IMR-90 (cell line): ENCODE results near the gene ARHGEF17. TPM values are rescaled to one million over a fixed set of nuclear protein-coding genes. Genes with fewer than 3 reads are reported as not detected.

Experiments
- ATAC-seq: fragments of 200-7000 bp; cut with Tn5 transposase; 2 replicates; pipeline ENCODE4 v1.9.1; 2020; ENCODE audit warnings: low read depth, mild to moderate bottlenecking, moderate library complexity
- BruUV-seq: library from RNA; stranded (reverse); fragments of 400-500 nt; replicated peaks from 2 replicates; lab custom pipeline; 2021; lab: Mats Ljungman, UMichigan
- CTCF ChIA-PET: fragments of 300-600 bp; formaldehyde crosslinking; extraction: SDS; loops from one replicate; lab custom pipeline; 2021; ENCODE audit warnings: antibody characterized with exemption; lab: Yijun Ruan, JAX
- POLR2A ChIA-PET: fragments of 300-600 bp; sonication (Branson Sonifier 250); formaldehyde crosslinking; loops from one replicate; lab custom pipeline; 2022; ENCODE audit warnings: antibody characterized with exemption; ENCODE audit not compliant: unreplicated experiment; lab: Charles Lee
- DNase-seq: peaks from one replicate; pipeline ENCODE4 v3.0.0; 2013
- H2AFZ ChIP-seq: replicated peaks from 2 replicates; pipeline ENCODE3; 2013; ENCODE audit warnings: low read length, mild to moderate bottlenecking; ENCODE audit not compliant: poor library complexity
- H2AK5ac ChIP-seq: 2 replicates; pipeline ENCODE4 v1.6.1; 2013; ENCODE audit warnings: low read depth, low read length, inconsistent platforms
- H2AK9ac ChIP-seq: replicated peaks from 2 replicates; pipeline ENCODE3; 2013; ENCODE audit warnings: mild to moderate bottlenecking, low read depth, low read length, moderate library complexity; ENCODE audit not compliant: poor library complexity
- H2BK120ac ChIP-seq: 2 replicates; pipeline ENCODE4 v1.6.1; 2013; ENCODE audit warnings: low read depth, low read length, inconsistent platforms
- H2BK15ac ChIP-seq: 3 replicates; pipeline ENCODE4 v1.6.1; 2013; ENCODE audit warnings: low read depth, low read length, inconsistent platforms
- H2BK20ac ChIP-seq: 2 replicates; pipeline ENCODE4 v1.6.1; 2013; ENCODE audit warnings: low read depth, mild to moderate bottlenecking, inconsistent platforms, low read length, moderate library complexity
- H2BK5ac ChIP-seq: 2 replicates; pipeline ENCODE4 v1.6.1; 2013; ENCODE audit warnings: mild to moderate bottlenecking, low read depth, low read length, inconsistent platforms; ENCODE audit not compliant: poor library complexity, severe bottlenecking
- H3K14ac ChIP-seq: replicated peaks from 2 replicates; pipeline ENCODE4 v1.6.1; 2013; ENCODE audit warnings: low read depth, low read length, inconsistent platforms
- H3K18ac ChIP-seq: 2 replicates; pipeline ENCODE4 v1.6.1; 2013; ENCODE audit warnings: low read depth, low read length, control low read depth
- H3K23ac ChIP-seq: 2 replicates; pipeline ENCODE4 v1.6.1; 2013; ENCODE audit warnings: low read depth, low read length, inconsistent platforms
- H3K27ac ChIP-seq: 2 replicates; pipeline ENCODE4 v1.5.1; 2013; ENCODE audit warnings: mild to moderate bottlenecking, control low read depth, low read length; ENCODE audit not compliant: insufficient read depth
- H3K27me3 ChIP-seq: 2 replicates; pipeline ENCODE4 v1.6.1; 2013; ENCODE audit warnings: low read length; ENCODE audit not compliant: control insufficient read depth, insufficient read depth
- H3K36me3 ChIP-seq: 2 replicates; pipeline ENCODE4 v1.6.1; 2013; ENCODE audit warnings: low read length, mixed read lengths; ENCODE audit not compliant: control insufficient read depth, insufficient read depth
- H3K4ac ChIP-seq: 2 replicates; pipeline ENCODE4 v1.6.1; 2013; ENCODE audit warnings: low read depth, low read length, inconsistent platforms
- H3K4me1 ChIP-seq: 2 replicates; pipeline ENCODE4 v1.6.1; 2013; ENCODE audit warnings: low read length, mixed read lengths; ENCODE audit not compliant: control insufficient read depth, insufficient read depth
- H3K4me2 ChIP-seq: 2 replicates; pipeline ENCODE4 v1.6.1; 2013; ENCODE audit warnings: low read depth, mild to moderate bottlenecking, control low read depth, low read length, moderate library complexity
- H3K4me3 ChIP-seq: 2 replicates; pipeline ENCODE4 v1.5.1; 2013; ENCODE audit warnings: low read depth, mild to moderate bottlenecking, control low read depth, low read length, moderate library complexity; ENCODE audit not compliant: insufficient read depth
- H3K56ac ChIP-seq: 2 replicates; pipeline ENCODE4 v1.6.1; 2013; ENCODE audit warnings: low read length, inconsistent platforms; ENCODE audit not compliant: insufficient read depth; ENCODE audit errors: extremely low read depth
- H3K79me1 ChIP-seq, 2 experiments: 2 replicates each; pipeline ENCODE4 v1.6.1; 2013; ENCODE audit warnings: low read length in 2 of 2, inconsistent platforms in 1 of 2, low read depth in 1 of 2
- H3K9ac ChIP-seq: 2 replicates; pipeline ENCODE4 v1.6.1; 2013; ENCODE audit warnings: low read depth, low read length, control low read depth
- H3K9me1 ChIP-seq: 2 replicates; pipeline ENCODE4 v1.6.1; 2013; ENCODE audit warnings: low read length, inconsistent platforms; ENCODE audit not compliant: insufficient read depth
- H3K9me3 ChIP-seq: 2 replicates; pipeline ENCODE4 v1.6.1; 2013; ENCODE audit warnings: low read length; ENCODE audit not compliant: control insufficient read depth, insufficient read depth
- H4K20me1 ChIP-seq: 2 replicates; pipeline ENCODE4 v1.6.1; 2013; ENCODE audit warnings: low read length, inconsistent platforms; ENCODE audit not compliant: insufficient read depth
- H4K5ac ChIP-seq: 2 replicates; pipeline ENCODE4 v1.6.1; 2013; ENCODE audit warnings: mild to moderate bottlenecking, low read depth, low read length, control low read depth
- H4K8ac ChIP-seq, 2 experiments: 2 replicates each; pipeline ENCODE4 v1.6.1; 2013; ENCODE audit warnings: low read depth in 2 of 2, low read length in 2 of 2, control low read depth in 1 of 2, inconsistent platforms in 1 of 2
- H4K91ac ChIP-seq: 2 replicates; pipeline ENCODE4 v1.6.1; 2013; ENCODE audit warnings: low read depth, low read length, inconsistent platforms; ENCODE audit not compliant: insufficient read depth
- BHLHE40 ChIP-seq: fragments of 150-350 bp; IDR thresholded peaks from 2 replicates; pipeline ENCODE4 v1.6.1; 2016; ENCODE audit warnings: mild to moderate bottlenecking, low read depth, low read length
- CEBPB ChIP-seq: IDR thresholded peaks from 2 replicates; pipeline ENCODE4 v1.6.1; 2012; ENCODE audit warnings: low read depth, low read length, improper control_type of control experiment
- CHD1 ChIP-seq: IDR thresholded peaks from 2 replicates; pipeline ENCODE4 v1.6.1; 2012; ENCODE audit warnings: low read depth, low read length, improper control_type of control experiment
- FOS ChIP-seq: fragments of 150-350 bp; IDR thresholded peaks from 2 replicates; pipeline ENCODE4 v1.6.1; 2016; ENCODE audit warnings: low read depth, low read length
- MAFK ChIP-seq: IDR thresholded peaks from 2 replicates; pipeline ENCODE4 v1.6.1; 2012; ENCODE audit warnings: low read depth, low read length, improper control_type of control experiment
- MAZ ChIP-seq: IDR thresholded peaks from 2 replicates; pipeline ENCODE4 v1.6.1; 2012; ENCODE audit warnings: low read depth, mild to moderate bottlenecking, low read length, improper control_type of control experiment, moderate library complexity, borderline replicate concordance
- MXI1 ChIP-seq: IDR thresholded peaks from 2 replicates; pipeline ENCODE4 v1.6.1; 2012; ENCODE audit warnings: low read depth, mild to moderate bottlenecking, low read length, moderate library complexity, borderline replicate concordance
- NFE2L2 ChIP-seq: fragments of 150-350 bp; IDR thresholded peaks from 2 replicates; pipeline ENCODE4 v1.6.1; 2016; ENCODE audit warnings: low read depth, mild to moderate bottlenecking, low read length
- POLR2A ChIP-seq: IDR thresholded peaks from 2 replicates; pipeline ENCODE4 v1.6.1; 2012; ENCODE audit warnings: mild to moderate bottlenecking, low read depth, low read length
- RAD21 ChIP-seq: IDR thresholded peaks from 2 replicates; pipeline ENCODE4 v1.6.1; 2012; ENCODE audit warnings: low read length, improper control_type of control experiment
- RCOR1 ChIP-seq: IDR thresholded peaks from 2 replicates; pipeline ENCODE4 v1.6.1; 2012; ENCODE audit warnings: mild to moderate bottlenecking, low read length, improper control_type of control experiment; ENCODE audit not compliant: insufficient replicate concordance
- RFX5 ChIP-seq: IDR thresholded peaks from 2 replicates; pipeline ENCODE4 v1.8.0; 2012; ENCODE audit warnings: low read depth, mild to moderate bottlenecking, low read length, moderate library complexity
- SMC3 ChIP-seq: fragments of 150-350 bp; IDR thresholded peaks from 2 replicates; pipeline ENCODE4 v1.6.1; 2016; ENCODE audit warnings: low read depth, mild to moderate bottlenecking, antibody characterized with exemption, low read length, moderate library complexity
- WGBS, 2 experiments: methylation state at CpG; one replicate each; pipeline versions ENCODE4 v1.1.5 to v1.1.7; 2013; ENCODE audit warnings: missing lambda C conversion rate in 2 of 2; ENCODE audit not compliant: insufficient read length in 1 of 2; ENCODE audit errors: extremely low coverage in 2 of 2; 5-methylcytosine and 5-hydroxymethylcytosine counted together
- dilution Hi-C: fragments of 300-500 bp; cut with HindIII; formaldehyde crosslinking; loops from one replicate; pipeline ENCODE4 v1.14.3; 2018; ENCODE audit warnings: low sequenced_read_pairs; ENCODE audit not compliant: unreplicated experiment
- in situ Hi-C: fragments of 300-500 bp; cut with MboI; formaldehyde crosslinking; loops from 3 replicates; pipeline ENCODE4 v1.14.3; 2019; ENCODE audit warnings: low sequenced_read_pairs, inconsistent platforms, mixed read lengths
- intact Hi-C: fragments of 100-400 bp; cut with micrococcal nuclease; formaldehyde crosslinking; loops from 2 replicates; pipeline ENCODE4 v1.10.0; 2022
- polyA plus RNA-seq, 3 experiments: library from polyadenylated mRNA; depleted of rRNA; stranded (reverse); fragments of >200 nt; gene quantifications; 2 replicates each; pipeline ENCODE4 v1.2.3, GENCODE V29; 2012; ENCODE audit warnings: low replicate concordance in 1 of 3
- total RNA-seq: library from RNA; depleted of rRNA; stranded (reverse); fragments of >200 nt; gene quantifications from 2 replicates; pipeline ENCODE4 v1.2.3, GENCODE V29; 2012
- TF ChIP-seq, protein P1 (sequence below): fragments of 150-350 bp; IDR thresholded peaks from 2 replicates; pipeline ENCODE4 v1.6.1; 2016; ENCODE audit warnings: low read depth, mild to moderate bottlenecking, low read length, moderate library complexity, borderline replicate concordance
- TF ChIP-seq, protein P2 (sequence below): conservative IDR thresholded peaks from 2 replicates; pipeline ENCODE4 v1.5.1; 2012; ENCODE audit warnings: mild to moderate bottlenecking, low read depth, low read length, improper control_type of control experiment
- TF ChIP-seq, protein P3 (sequence below): fragments of 150-350 bp; IDR thresholded peaks from 2 replicates; pipeline ENCODE4 v1.6.1; 2017; ENCODE audit warnings: mild to moderate bottlenecking, antibody characterized with exemption, low read length, low read depth

ARHGEF17 gene
- total and polyA plus RNA-seq, 2 of the 4 experiments (the other 2 are of a cell fraction), result 21.7 to 97.7 TPM

DNA sequence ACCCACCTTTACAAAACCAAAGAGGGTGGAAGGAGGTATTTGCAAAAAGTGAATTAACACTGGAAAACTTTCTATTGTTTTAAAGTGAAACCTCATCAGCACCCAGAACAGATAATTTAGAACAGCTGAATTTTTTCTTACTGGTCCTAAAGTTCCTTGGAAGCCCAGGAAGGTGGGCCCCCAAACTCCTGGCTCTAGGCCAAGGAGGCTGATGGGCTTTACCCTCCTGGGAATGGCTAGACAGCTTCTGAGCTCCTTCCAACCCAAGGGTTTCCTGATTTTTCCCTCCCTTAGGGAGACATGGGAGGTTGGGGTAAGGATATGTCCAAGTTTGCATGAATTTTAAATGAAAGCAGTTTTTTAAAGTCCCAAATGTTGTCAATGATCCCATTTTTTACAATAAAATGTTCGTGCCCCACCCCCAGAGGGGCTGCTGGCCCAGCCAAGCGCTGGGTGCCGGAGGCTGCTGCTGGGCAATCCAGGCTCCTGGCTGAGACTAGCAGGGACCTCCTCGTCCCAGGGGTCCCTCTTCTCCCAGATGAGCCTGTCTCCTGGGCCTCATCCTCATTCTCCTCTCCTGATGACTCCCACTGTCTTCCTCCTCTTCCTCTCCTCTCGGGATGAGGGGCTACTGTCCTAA is 96.5 kb downstream of the ARHGEF17 start:
- Histone ChIP-seq H2BK15ac (no peak overlapping the region), H3K14ac (no peak overlapping the region), H3K9me3 (no peaks in the 10 kb centered on the region), H3K4me1 (no peaks in the 10 kb centered on the region), H3K79me1 (peaks cover 3 to 9% of the 10 kb centered on the region in 2 experiments; a peak in 3 of 4 replicates), H2BK120ac (no peak overlapping the region), H3K9ac (no peak overlapping the region), H4K8ac (no peak overlapping the region), H2BK5ac (no peak overlapping the region), H3K27me3 (no peaks in the 10 kb centered on the region), H2AFZ (no peak overlapping the region), H3K36me3 (peaks cover 23% of the 10 kb centered on the region), H3K4me3 (no peak overlapping the region), H4K20me1 (no peaks in the 10 kb centered on the region; the same call in 1 of the 2 replicates), H2AK5ac (no peak overlapping the region), H3K27ac (no peak overlapping the region), H4K5ac (no peak overlapping the region), H3K4ac (no peak overlapping the region), H2AK9ac (no peak overlapping the region), H4K91ac (no peak overlapping the region), H3K23ac (no peak overlapping the region), H3K18ac (no peak overlapping the region), H3K56ac (no peak overlapping the region), H3K4me2 (no peak overlapping the region), H3K9me1 (peaks cover 9% of the 10 kb centered on the region), H2BK20ac (no peak overlapping the region)
- TF ChIP-seq, protein P1, sequence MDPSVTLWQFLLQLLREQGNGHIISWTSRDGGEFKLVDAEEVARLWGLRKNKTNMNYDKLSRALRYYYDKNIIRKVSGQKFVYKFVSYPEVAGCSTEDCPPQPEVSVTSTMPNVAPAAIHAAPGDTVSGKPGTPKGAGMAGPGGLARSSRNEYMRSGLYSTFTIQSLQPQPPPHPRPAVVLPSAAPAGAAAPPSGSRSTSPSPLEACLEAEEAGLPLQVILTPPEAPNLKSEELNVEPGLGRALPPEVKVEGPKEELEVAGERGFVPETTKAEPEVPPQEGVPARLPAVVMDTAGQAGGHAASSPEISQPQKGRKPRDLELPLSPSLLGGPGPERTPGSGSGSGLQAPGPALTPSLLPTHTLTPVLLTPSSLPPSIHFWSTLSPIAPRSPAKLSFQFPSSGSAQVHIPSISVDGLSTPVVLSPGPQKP, result no peak
- no peak for TF ChIP-seq POLR2A
- no peak for TF ChIP-seq MXI1
- TF ChIP-seq, protein P2, sequence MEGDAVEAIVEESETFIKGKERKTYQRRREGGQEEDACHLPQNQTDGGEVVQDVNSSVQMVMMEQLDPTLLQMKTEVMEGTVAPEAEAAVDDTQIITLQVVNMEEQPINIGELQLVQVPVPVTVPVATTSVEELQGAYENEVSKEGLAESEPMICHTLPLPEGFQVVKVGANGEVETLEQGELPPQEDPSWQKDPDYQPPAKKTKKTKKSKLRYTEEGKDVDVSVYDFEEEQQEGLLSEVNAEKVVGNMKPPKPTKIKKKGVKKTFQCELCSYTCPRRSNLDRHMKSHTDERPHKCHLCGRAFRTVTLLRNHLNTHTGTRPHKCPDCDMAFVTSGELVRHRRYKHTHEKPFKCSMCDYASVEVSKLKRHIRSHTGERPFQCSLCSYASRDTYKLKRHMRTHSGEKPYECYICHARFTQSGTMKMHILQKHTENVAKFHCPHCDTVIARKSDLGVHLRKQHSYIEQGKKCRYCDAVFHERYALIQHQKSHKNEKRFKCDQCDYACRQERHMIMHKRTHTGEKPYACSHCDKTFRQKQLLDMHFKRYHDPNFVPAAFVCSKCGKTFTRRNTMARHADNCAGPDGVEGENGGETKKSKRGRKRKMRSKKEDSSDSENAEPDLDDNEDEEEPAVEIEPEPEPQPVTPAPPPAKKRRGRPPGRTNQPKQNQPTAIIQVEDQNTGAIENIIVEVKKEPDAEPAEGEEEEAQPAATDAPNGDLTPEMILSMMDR, result no peak
- no peak for TF ChIP-seq FOS
- TF ChIP-seq MAFK, result no peak
- no peak for TF ChIP-seq RAD21
- TF ChIP-seq RCOR1, result no peak
- no peak for TF ChIP-seq MAZ
- no peak for TF ChIP-seq BHLHE40
- no peak for TF ChIP-seq CHD1
- TF ChIP-seq SMC3, result no peak
- no peak for TF ChIP-seq CEBPB
- no peak for TF ChIP-seq RFX5
- TF ChIP-seq, protein P3, sequence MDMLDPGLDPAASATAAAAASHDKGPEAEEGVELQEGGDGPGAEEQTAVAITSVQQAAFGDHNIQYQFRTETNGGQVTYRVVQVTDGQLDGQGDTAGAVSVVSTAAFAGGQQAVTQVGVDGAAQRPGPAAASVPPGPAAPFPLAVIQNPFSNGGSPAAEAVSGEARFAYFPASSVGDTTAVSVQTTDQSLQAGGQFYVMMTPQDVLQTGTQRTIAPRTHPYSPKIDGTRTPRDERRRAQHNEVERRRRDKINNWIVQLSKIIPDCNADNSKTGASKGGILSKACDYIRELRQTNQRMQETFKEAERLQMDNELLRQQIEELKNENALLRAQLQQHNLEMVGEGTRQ, result no peak
- TF ChIP-seq NFE2L2, result no peak
- ATAC-seq (no peak), DNase-seq (no peak)
- CTCF ChIA-PET, result no interaction called here
- WGBS, 2 experiments, result no CpG with 5 or more reads among the region's 5 CpGs
- in situ Hi-C loops (loop anchor here (5.0 kb wide), 1 partner anchor 253 kb away; no protein-coding TSS in a partner anchor), intact Hi-C loops (loop anchor here (1.0 to 5.0 kb wide), 3 partner anchors 194 to 528 kb away; partner anchors contain the start of gene FAM168A), dilution Hi-C loops (no loop called here)
- POLR2A ChIA-PET, result no interaction called here
- no TSS peak for BruUV-seq
